ENCODE results near the gene NLRP3. TPM values are rescaled to one million over a fixed set of nuclear protein-coding genes. Genes with fewer than 3 reads are reported as not detected.

Gene NLRP3
- total RNA-seq, 4 donors from 2014 or later: 0.57 to 2.3 (median 1.8) TPM

GRCh38 chr1:247496581-247497285 is 80.8 kb downstream of the NLRP3 start:
- peaks cover 0 to 2% (median 0%) of the 10 kb centered on the region in 4 donors for H3K27me3 ChIP-seq
- no peak overlapping the region for H3K4me3 ChIP-seq
- no peaks in the 10 kb centered on the region for H3K36me3 ChIP-seq
- intact Hi-C loops (cut with DNase I): no loop called here
- no peak for DNase-seq
- H3K4me1 ChIP-seq: no peaks in the 10 kb centered on the region
- no peaks in the 10 kb centered on the region for H3K9me3 ChIP-seq
- H3K27ac ChIP-seq: no peak overlapping the region
- TF ChIP-seq CTCF (IDR thresholded peaks at IDR 0.05) (no peak), POLR2A (IDR thresholded peaks at IDR 0.05) (no peak)
- 38 to 48% methylated on average over 9 to 10 of the region's 10 CpGs for WGBS, 2 donors

Other genes with a start within 250 kb of the NLRP3 start
- 10 to 100 TPM in 3 of 4 donors, 1 to 10 TPM in 1; 5.7 to 36.4 (median 14.1) TPM for gene ZNF124, start 244.2 kb upstream of the NLRP3 start, total RNA-seq
- gene VN1R5, start 160.1 kb upstream of the NLRP3 start, total RNA-seq: not detected
- 10 to 100 TPM in 1 of 4 donors, 1 to 10 TPM in 3; 8.9 to 21.2 (median 9.5) TPM for gene ZNF496, start 84.3 kb upstream of the NLRP3 start, total RNA-seq
- not detected for gene OR2B11, start 41.9 kb downstream of the NLRP3 start, total RNA-seq
- gene OR2C3, start 120.3 kb downstream of the NLRP3 start, total RNA-seq: not detected
- 1 to 10 TPM in 1 of 4 donors, under 1 TPM in 1, not detected in 2; 0.88 to 1.7 TPM for gene GCSAML, start 133.0 kb downstream of the NLRP3 start, total RNA-seq
- not detected for gene OR2G2, start 172.2 kb downstream of the NLRP3 start, total RNA-seq
- not detected for gene OR2G3, start 189.4 kb downstream of the NLRP3 start, total RNA-seq

Measured in esophagus squamous epithelium (tissue), 5 donors.